Fibroblast of pulmonary artery (primary cell): Measurements from ENCODE around the gene PPP1R14D.

ENCODE experiments used
- DNase-seq: peaks from one replicate; pipeline ENCODE4 v3.0.0-alpha.2; 2010; ENCODE audit warnings: low read depth
- H3K4me3 ChIP-seq: replicated peaks from 2 replicates; pipeline ENCODE4 v1.5.1; 2011; ENCODE audit warnings: low read depth, mild to moderate bottlenecking, control low read depth, low read length, moderate library complexity
- CTCF ChIP-seq: IDR thresholded peaks from 2 replicates; pipeline ENCODE4 v1.5.1; 2011; ENCODE audit warnings: mild to moderate bottlenecking, control low read depth, low read length, inconsistent platforms; ENCODE audit errors: missing control alignments

The PPP1R14D gene

GRCh38 chr15:40767838-40768500 lies 60.5 kb downstream of the PPP1R14D start:
- no peak for TF ChIP-seq CTCF
- no peak for DNase-seq
- H3K4me3 ChIP-seq: no peak overlapping the region

- TF ChIP-seq CTCF: no peak
- peak; percentile 39 for DNase-seq
- no peak overlapping the region for H3K4me3 ChIP-seq
These were observed 61.3 kb downstream of the PPP1R14D start for GRCh38 chr15:40766906-40767837.

GRCh38 chr15:40766194-40766815 lies 62.2 kb downstream of the PPP1R14D start:
- no peak overlapping the region for H3K4me3 ChIP-seq
- DNase-seq: no peak
- no peak for TF ChIP-seq CTCF
